HTERT RPE-1 (cell line): ENCODE measurements around the gene ERBB4.

Experiments used
- in situ Hi-C: fragments of 300-500 bp; cut with MboI; formaldehyde crosslinking; loops from 4 replicates; pipeline ENCODE4 v1.14.3; 2020; ENCODE audit warnings: low sequenced_read_pairs

The ERBB4 gene

GRCh38 chr2:211854832-211855231 is 683.8 kb downstream of the ERBB4 start:
- in situ Hi-C loops: no loop called here

GRCh38 chr2:211846714-211847113 is 691.9 kb downstream of the ERBB4 start:
- in situ Hi-C loops: no loop called here

- in situ Hi-C loops: no loop called here
Measured at GRCh38 chr2:211846036-211846400, 692.6 kb downstream of the ERBB4 start.

- in situ Hi-C loops: no loop called here
Measured at GRCh38 chr2:211845338-211846035, 693.1 kb downstream of the ERBB4 start.

GRCh38 chr2:211837706-211838105 is 700.9 kb downstream of the ERBB4 start:
- in situ Hi-C loops: no loop called here

GRCh38 chr2:211837206-211837605 is 701.4 kb downstream of the ERBB4 start:
- in situ Hi-C loops: no loop called here

GRCh38 chr2:211836409-211836808 is 702.2 kb downstream of the ERBB4 start:
- in situ Hi-C loops: no loop called here

- in situ Hi-C loops: no loop called here
Measured at GRCh38 chr2:211835695-211836094, 702.9 kb downstream of the ERBB4 start.

- in situ Hi-C loops: no loop called here
Measured at GRCh38 chr2:211833582-211834279, 704.9 kb downstream of the ERBB4 start.

GRCh38 chr2:211829725-211830124 is 708.9 kb downstream of the ERBB4 start:
- in situ Hi-C loops: no loop called here

- in situ Hi-C loops: no loop called here
Measured at GRCh38 chr2:211823886-211824479, 714.6 kb downstream of the ERBB4 start.

- in situ Hi-C loops: no loop called here
Measured at GRCh38 chr2:211822686-211823335, 715.8 kb downstream of the ERBB4 start.

GRCh38 chr2:211816754-211817153 is 721.8 kb downstream of the ERBB4 start:
- in situ Hi-C loops: no loop called here

- in situ Hi-C loops: no loop called here
Measured at GRCh38 chr2:211812587-211812986, 726.0 kb downstream of the ERBB4 start.

- in situ Hi-C loops: no loop called here
Measured at GRCh38 chr2:211802666-211803065, 735.9 kb downstream of the ERBB4 start.

GRCh38 chr2:211800001-211800400 is 738.6 kb downstream of the ERBB4 start:
- in situ Hi-C loops: no loop called here

GRCh38 chr2:211798868-211799267 is 739.7 kb downstream of the ERBB4 start:
- in situ Hi-C loops: no loop called here

GRCh38 chr2:211793690-211794089 is 744.9 kb downstream of the ERBB4 start:
- in situ Hi-C loops: no loop called here

GRCh38 chr2:211789982-211790381 is 748.6 kb downstream of the ERBB4 start:
- in situ Hi-C loops: no loop called here

- in situ Hi-C loops: no loop called here
Measured at GRCh38 chr2:211766689-211767088, 771.9 kb downstream of the ERBB4 start.

GRCh38 chr2:211762479-211762878 is 776.1 kb downstream of the ERBB4 start:
- in situ Hi-C loops: no loop called here

GRCh38 chr2:211760103-211760502 is 778.5 kb downstream of the ERBB4 start:
- in situ Hi-C loops: no loop called here
